ENCODE data around the gene PPFIA3.
A peak's percentile ranks its signal among the peaks of the same experiment; 100 is the strongest.
"Not testable (repeated sequence)": the region's sequence is repeated elsewhere in the genome, so short reads cannot be mapped to it uniquely, and the experiment has no call there.

PPFIA3 gene

DNA sequence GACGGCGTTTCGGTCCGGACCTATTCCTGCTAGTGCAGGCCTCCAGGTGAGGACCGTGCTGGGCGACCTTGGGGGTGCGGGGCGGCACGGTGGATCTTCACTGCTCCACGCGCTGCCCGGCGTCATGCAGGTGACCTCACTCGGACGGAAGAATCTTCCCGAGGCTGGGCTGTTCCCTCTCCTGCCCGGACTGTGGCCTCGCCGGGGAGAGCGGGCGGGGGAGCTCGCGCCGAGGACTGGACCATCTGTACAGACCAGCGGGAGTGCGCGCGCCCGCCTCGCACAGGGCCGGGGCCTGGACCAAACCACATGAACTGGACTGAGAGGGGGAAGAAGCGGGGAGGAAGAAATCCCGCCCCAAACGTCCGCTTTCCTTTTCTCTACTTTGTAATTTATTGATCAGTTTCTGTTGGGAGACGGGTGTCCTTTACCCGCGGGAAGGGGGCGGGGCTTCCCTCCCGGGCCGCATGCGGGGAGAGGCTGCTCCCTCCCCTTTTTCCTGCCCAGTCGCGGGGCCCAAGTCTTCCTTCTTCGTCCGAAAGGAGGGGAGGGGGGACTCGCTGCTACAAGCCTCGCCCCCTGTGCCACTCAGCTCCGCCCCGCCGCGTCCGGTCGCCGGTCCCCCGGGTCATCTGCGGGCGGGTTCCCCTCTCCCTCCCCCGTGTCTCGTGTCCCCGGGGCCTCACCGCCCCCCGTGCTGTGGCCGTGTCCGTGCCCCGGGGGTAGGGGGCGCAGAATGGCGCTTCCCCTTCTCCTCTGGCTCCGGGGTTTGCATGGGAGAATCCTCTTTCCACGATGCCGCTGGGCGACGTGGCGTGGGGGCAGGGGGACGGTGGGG, 31.0 kb downstream of the PPFIA3 start:
- DNase-seq (ENCODE audit: low spot score) = peak; percentile 86

DNA sequence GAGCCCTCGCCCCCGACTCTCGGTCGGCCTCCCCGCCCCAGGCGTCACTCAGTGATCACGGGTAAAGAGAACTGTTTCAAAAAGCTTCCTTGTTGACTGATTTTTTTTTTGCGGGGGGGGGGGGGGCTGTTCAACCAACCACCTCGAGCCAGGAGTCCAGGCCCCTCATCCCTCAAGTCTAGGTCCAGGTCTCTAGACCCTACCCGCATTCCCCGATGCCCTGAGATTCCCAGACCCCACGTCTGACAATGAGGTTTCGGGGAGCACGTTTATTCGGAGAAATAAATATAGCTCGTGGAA, 31.6 kb downstream of the PPFIA3 start:
- DNase-seq (ENCODE audit: low spot score) = no peak

GRCh38 chr19:49151267-49152118, 32.1 kb downstream of the PPFIA3 start:
- DNase-seq (ENCODE audit: low spot score) = peak; percentile 90

GRCh38 chr19:49152119-49152550, 32.8 kb downstream of the PPFIA3 start:
- no peak for DNase-seq (ENCODE audit: low spot score)

GRCh38 chr19:49153167-49153809, 33.9 kb downstream of the PPFIA3 start:
- no peak for DNase-seq (ENCODE audit: low spot score)

- no peak for DNase-seq (ENCODE audit: low spot score)
These were observed 34.9 kb downstream of the PPFIA3 start for GRCh38 chr19:49154279-49154678.

DNA sequence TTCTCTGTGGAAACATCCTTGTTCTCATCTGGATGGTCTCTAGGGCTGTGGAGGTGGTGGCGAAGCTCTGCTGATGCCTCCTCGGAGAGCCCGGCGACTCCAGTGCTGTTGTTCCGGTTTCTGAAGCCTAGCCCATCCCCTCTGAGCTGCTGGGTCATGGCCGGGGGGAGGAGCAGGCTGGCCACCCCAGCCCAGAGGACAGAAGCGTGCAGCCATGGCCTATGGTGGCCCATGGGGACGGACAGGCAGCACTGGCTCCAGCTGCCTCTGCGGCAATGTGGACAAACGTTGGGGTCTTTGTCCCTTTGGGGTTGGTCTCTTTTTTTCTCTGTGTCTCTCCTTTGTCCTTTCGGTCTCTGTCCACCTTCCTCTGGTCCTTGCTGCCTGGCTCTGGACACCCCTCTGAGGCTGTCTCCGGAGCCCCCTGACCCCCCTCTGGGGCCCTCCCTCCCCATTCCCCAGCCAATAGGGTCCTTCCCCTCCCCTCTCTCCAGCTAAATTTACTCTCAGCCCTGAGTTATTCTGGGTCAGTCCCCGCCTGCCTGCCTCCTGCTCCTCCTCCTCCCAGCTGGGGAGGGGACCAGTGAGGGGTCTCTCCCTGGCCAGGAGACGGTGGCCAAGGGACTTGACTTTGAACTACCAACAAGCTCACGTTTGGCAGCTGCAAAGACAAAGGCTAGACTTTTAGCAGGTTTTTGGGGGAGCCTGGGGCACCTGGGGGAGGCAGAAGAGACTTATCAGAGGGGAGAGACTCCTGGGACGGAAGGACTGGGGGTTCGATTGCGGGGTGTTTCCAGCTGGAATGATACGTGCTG, 35.9 kb downstream of the PPFIA3 start, which contains the start of gene HRC:
Gene HRC (minus strand): TSS at position 392 of the 815 bp plus-strand sequence. CDS start 159 bp downstream, at position 233.
- DNase-seq (ENCODE audit: low spot score) = no peak

DNA sequence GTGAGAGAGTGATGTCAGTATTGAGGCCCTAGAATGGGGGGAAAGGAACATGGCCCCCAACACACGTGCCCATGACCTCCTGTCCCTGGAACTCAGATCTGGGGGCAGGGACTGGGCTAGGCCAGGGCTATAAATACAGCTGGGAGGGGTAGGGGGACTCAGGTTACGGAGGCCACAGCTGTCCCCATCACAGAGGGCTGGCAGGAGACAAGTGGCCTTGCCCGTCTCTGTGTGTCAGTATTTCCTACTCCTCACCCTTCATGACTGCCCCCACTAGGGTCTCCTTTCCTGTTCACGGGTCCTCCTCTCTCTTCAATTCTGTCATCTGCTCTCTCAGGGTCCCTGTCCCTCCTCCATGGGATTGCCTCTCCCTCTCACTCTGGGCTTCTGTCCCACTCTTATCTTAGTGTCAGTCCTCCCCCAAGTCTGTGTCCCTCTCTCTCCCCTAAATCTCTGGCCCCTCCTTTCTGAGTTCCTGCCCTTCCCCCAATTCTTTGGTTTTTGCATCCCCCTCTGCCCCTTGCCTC, 36.5 kb downstream of the PPFIA3 start:
- no peak for DNase-seq (ENCODE audit: low spot score)

DNA sequence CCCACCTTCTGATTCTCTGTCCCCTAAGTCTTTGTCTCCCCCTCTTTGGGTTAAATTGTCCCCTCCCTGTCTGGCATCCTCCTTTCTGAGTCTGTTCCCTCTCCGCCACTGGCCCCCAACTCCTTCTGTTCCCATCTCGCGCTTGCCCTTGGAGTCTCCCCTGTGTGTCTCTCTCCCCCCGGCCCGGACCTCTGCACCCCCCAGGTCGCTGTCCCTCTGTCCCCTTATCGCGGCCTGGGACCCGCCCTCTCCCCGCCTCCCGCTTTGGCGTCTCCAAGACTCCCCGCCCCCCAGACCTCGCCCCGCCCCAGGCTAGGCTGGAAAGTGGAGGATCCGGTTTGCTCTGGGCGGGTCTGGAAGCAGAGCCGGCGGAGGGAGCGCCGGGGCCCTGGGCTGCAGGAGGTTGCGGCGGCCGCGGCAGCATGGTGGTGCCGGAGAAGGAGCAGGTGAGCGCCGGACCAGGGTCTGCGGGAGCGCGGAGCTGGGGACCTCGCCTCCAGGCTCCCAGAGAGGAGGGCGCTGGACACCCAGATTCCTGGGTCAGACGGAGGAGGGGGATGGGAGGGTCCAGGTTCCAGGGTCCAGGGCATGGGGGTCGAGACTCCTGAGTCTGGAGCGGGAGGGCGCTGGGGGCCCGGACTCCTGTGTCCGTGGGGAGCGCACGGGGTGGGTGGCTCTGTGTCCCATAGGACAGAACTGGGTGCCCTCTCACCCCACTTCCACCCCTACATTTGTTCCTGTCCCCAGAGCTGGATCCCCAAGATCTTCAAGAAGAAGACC, 38.3 kb downstream of the PPFIA3 start, which contains the start of gene TRPM4:
Gene TRPM4 (plus strand): TSS at position 348 of the 780 bp plus-strand sequence. CDS start 75 bp downstream, at position 423.
- DNase-seq (ENCODE audit: low spot score) = peak; percentile 67

DNA sequence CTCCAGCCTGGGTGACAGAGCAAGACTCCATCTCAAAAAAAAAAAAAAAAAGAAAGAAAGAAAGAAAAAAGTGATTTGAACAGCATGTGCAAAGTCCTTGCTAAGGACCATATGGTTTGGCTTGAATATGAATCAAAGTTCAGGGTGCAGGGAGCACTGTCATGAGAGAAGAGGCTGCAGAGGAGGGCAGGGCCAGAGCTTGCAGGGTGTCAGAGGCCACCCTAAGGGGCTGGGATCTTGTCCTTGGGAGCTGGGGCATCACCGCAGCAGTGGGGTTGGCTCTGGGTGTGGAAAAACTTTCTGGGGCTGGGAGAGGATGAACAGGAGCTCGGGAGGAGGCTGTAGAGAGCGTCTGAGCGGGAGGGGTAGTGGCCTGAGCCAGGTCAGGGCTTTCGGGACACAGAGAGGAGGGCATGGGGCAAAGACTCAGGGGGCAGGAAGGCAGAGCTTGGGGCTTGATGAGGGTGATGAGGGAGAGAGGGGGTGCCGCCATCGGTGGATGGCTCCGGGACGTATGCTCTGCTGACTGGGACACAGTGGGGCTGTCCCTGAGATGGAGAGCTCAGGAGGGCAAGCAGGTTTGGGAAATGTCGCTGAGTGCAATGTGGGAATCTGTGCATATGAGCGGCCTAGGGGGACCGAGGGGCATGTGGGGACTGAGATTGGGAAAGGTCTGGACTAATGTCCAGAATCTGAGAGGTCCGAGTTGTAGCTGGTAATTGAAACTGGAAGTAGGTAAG, 41.3 kb downstream of the PPFIA3 start:
- DNase-seq (ENCODE audit: low spot score) = no peak

GRCh38 chr19:49161987-49162386, 42.6 kb downstream of the PPFIA3 start:
- DNase-seq (ENCODE audit: low spot score) = peak; percentile 60

- no peak for DNase-seq (ENCODE audit: low spot score)
These were observed 45.9 kb downstream of the PPFIA3 start for GRCh38 chr19:49165111-49165750.

- DNase-seq (ENCODE audit: low spot score) = no peak
These were observed 46.5 kb downstream of the PPFIA3 start for GRCh38 chr19:49165865-49166301.

DNA sequence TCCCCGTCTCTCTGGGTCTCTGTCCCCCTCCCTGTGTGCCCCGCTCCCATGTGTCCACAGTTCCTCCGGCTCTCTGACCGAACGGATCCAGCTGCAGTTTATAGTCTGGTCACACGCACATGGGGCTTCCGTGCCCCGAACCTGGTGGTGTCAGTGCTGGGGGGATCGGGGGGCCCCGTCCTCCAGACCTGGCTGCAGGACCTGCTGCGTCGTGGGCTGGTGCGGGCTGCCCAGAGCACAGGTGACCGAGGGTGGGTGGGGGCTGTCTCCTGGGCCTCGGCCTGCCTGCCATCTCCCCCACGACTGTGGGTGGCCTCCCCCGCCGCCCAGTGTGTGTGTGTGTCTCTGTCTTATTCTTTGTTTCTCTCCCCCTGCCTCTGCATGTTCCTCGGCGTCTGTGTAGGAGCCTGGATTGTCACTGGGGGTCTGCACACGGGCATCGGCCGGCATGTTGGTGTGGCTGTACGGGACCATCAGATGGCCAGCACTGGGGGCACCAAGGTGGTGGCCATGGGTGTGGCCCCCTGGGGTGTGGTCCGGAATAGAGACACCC, 48.6 kb downstream of the PPFIA3 start:
- DNase-seq (ENCODE audit: low spot score) = no peak

- DNase-seq (ENCODE audit: low spot score) = no peak
These were observed 49.1 kb downstream of the PPFIA3 start for GRCh38 chr19:49168421-49168820.

- DNase-seq (ENCODE audit: low spot score) = no peak
These were observed 53.9 kb downstream of the PPFIA3 start for GRCh38 chr19:49173198-49173597.

GRCh38 chr19:49180659-49181058, 61.3 kb downstream of the PPFIA3 start:
- DNase-seq (ENCODE audit: low spot score) = no peak

GRCh38 chr19:49182010-49182847, 62.9 kb downstream of the PPFIA3 start:
- DNase-seq (ENCODE audit: low spot score) = not testable (repeated sequence)
